K562 (cell line): ENCODE measurements around the gene NRXN3.

Experiments
- CHD1 ChIP-seq: fragments of 200-600 bp; sonication (generic); IDR thresholded peaks from one replicate; pipeline ENCODE4 v1.6.1; 2012; ENCODE audit warnings: mild to moderate bottlenecking, moderate library complexity, low read length, inconsistent platforms
- DACH1 ChIP-seq: fragments of 450-650 bp; IDR thresholded peaks from 2 replicates; pipeline ENCODE4 v1.6.1; 2018; ENCODE audit not compliant: partially characterized antibody
- EZH2 ChIP-seq: IDR thresholded peaks from 2 replicates; pipeline ENCODE4 v1.6.1; 2012; ENCODE audit warnings: low read depth, mild to moderate bottlenecking, inconsistent platforms, low read length, borderline replicate concordance
- MTA2 ChIP-seq: fragments of 450-650 bp; IDR thresholded peaks from 2 replicates; pipeline ENCODE4 v1.6.1; 2016; ENCODE audit warnings: low read depth
- POLR3G ChIP-seq: IDR thresholded peaks from 2 replicates; pipeline ENCODE4 v1.6.1; 2011; ENCODE audit not compliant: insufficient read length, insufficient replicate concordance; ENCODE audit errors: extremely low read depth
- WHSC1 ChIP-seq: IDR thresholded peaks from one replicate; pipeline ENCODE4 v1.6.1; 2012; ENCODE audit warnings: low read length, control low read depth, inconsistent platforms
- TF ChIP-seq, protein P1 (sequence below), 3 experiments: IDR thresholded peaks in 2 of 3; conservative IDR thresholded peaks in 1 of 3; 2 replicates each; pipeline ENCODE4 v1.5.1; 2011 to 2012; ENCODE audit warnings: low read length in 3 of 3, mild to moderate bottlenecking in 3 of 3, control low read depth in 2 of 3, improper control_type of control experiment in 1 of 3, inconsistent platforms in 1 of 3, low read depth in 1 of 3, mixed read lengths in 1 of 3, moderate library complexity in 1 of 3; ENCODE audit not compliant: insufficient read depth in 2 of 3
- TF ChIP-seq, protein P2 (sequence below): IDR thresholded peaks from 2 replicates; pipeline ENCODE4 v1.6.1; 2012; ENCODE audit warnings: low read depth, low read length, improper control_type of control experiment, borderline replicate concordance

- TF ChIP-seq CHD1 (no peak), EZH2 (no peak), MTA2 (no peak), WHSC1 (no peak), DACH1 (no peak), POLR3G (no peak)
- TF ChIP-seq, protein P1, sequence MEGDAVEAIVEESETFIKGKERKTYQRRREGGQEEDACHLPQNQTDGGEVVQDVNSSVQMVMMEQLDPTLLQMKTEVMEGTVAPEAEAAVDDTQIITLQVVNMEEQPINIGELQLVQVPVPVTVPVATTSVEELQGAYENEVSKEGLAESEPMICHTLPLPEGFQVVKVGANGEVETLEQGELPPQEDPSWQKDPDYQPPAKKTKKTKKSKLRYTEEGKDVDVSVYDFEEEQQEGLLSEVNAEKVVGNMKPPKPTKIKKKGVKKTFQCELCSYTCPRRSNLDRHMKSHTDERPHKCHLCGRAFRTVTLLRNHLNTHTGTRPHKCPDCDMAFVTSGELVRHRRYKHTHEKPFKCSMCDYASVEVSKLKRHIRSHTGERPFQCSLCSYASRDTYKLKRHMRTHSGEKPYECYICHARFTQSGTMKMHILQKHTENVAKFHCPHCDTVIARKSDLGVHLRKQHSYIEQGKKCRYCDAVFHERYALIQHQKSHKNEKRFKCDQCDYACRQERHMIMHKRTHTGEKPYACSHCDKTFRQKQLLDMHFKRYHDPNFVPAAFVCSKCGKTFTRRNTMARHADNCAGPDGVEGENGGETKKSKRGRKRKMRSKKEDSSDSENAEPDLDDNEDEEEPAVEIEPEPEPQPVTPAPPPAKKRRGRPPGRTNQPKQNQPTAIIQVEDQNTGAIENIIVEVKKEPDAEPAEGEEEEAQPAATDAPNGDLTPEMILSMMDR (IDR thresholded peaks at IDR 0.05 in 2 of 3, conservative IDR thresholded peaks at IDR 0.05 in 1 of 3; ENCODE audit: insufficient read depth in 2 of 3, low read depth in 1 of 3, low read length in 3 of 3): no peak
- TF ChIP-seq, protein P2, sequence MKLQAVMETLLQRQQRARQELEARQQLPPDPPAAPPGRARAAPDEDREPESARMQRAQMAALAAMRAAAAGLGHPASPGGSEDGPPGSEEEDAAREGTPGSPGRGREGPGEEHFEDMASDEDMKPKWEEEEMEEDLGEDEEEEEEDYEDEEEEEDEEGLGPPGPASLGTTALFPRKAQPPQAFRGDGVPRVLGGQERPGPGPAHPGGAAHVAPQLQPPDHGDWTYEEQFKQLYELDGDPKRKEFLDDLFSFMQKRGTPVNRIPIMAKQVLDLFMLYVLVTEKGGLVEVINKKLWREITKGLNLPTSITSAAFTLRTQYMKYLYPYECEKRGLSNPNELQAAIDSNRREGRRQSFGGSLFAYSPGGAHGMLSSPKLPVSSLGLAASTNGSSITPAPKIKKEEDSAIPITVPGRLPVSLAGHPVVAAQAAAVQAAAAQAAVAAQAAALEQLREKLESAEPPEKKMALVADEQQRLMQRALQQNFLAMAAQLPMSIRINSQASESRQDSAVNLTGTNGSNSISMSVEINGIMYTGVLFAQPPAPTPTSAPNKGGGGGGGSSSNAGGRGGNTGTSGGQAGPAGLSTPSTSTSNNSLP: no peak
Observed at GRCh38 chr14:78123650-78124253, 46.4 kb upstream of the NRXN3 start.
